DOHH2 (cell line): ENCODE data around the gene ZBTB4.

ENCODE experiments used
- EZH2phosphoT487 ChIP-seq: fragments of 200-600 bp; sonication (generic); IDR thresholded peaks from 2 replicates; pipeline ENCODE4 v1.6.1; 2017; ENCODE audit warnings: borderline replicate concordance, mild to moderate bottlenecking, antibody characterized with exemption, low read length, moderate library complexity, mixed read lengths
- TF ChIP-seq, protein P1 (sequence below): fragments of 200-600 bp; sonication (generic); IDR thresholded peaks from one replicate; pipeline ENCODE4 v1.5.1; 2014; ENCODE audit warnings: antibody characterized with exemption, mild to moderate bottlenecking, low read depth, low read length; ENCODE audit not compliant: poor library complexity, severe bottlenecking

DNA sequence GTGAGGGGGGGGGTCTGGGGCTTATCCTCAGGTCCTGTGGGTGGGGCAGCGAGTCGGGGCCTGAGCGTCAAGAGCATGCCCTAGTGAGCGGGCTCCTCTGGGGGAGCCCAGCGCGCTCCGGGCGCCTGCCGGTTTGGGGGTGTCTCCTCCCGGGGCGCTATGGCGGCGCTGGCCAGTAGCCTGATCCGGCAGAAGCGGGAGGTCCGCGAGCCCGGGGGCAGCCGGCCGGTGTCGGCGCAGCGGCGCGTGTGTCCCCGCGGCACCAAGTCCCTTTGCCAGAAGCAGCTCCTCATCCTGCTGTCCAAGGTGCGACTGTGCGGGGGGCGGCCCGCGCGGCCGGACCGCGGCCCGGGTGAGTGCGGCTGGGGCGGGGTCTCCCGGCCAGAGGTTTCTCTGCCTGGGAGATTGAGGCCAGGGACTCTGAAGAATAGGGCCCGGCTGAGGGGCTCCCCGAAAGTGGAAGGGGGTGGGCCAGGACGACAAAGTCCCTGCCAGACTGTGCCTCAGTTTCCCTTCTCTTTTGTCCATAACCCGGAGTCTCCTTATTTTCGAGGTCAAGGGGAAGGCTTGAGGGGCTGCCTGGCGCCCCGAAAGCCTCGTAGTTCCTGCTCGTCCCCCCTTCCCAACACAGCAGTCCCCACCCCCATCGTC is 39.8 kb downstream of the ZBTB4 start, which contains the start of gene FGF11:
- TF ChIP-seq, protein P1, sequence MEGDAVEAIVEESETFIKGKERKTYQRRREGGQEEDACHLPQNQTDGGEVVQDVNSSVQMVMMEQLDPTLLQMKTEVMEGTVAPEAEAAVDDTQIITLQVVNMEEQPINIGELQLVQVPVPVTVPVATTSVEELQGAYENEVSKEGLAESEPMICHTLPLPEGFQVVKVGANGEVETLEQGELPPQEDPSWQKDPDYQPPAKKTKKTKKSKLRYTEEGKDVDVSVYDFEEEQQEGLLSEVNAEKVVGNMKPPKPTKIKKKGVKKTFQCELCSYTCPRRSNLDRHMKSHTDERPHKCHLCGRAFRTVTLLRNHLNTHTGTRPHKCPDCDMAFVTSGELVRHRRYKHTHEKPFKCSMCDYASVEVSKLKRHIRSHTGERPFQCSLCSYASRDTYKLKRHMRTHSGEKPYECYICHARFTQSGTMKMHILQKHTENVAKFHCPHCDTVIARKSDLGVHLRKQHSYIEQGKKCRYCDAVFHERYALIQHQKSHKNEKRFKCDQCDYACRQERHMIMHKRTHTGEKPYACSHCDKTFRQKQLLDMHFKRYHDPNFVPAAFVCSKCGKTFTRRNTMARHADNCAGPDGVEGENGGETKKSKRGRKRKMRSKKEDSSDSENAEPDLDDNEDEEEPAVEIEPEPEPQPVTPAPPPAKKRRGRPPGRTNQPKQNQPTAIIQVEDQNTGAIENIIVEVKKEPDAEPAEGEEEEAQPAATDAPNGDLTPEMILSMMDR = no peak
- peak; percentile 39; the same call in 1 of the 2 replicates for TF ChIP-seq EZH2phosphoT487
